Activated CD8-positive, alpha-beta memory T cell treated with anti-CD3 and anti-CD28 coated beads for 4 hours (primary cell): ENCODE measurements around the gene RGL2.
"Not testable (repeated sequence)": the region's sequence is repeated elsewhere in the genome, so short reads cannot be mapped to it uniquely, and the experiment has no call there.

Experiments used
- DNase-seq, 2 donors: peaks; one replicate each; pipeline ENCODE4 v3.0.0-alpha.2; 2020; ENCODE audit warnings: low read depth in 2 of 2

The RGL2 gene

GRCh38 chr6:33273924-33274902, 24.5 kb downstream of the RGL2 start:
- DNase-seq = no peak

- DNase-seq = no peak
Measured at GRCh38 chr6:33273129-33273923, 25.4 kb downstream of the RGL2 start.

GRCh38 chr6:33272275-33273128, 26.2 kb downstream of the RGL2 start:
- no peak for DNase-seq

- peak; percentile 81 to 88 for DNase-seq
Measured at GRCh38 chr6:33271468-33272274, 27.1 kb downstream of the RGL2 start, which contains the start of the genes RPS18 and VPS52. RPS18 (plus strand) TSS chr6:33272075; CDS start chr6:33272120, 45 bp downstream. VPS52 (minus strand) TSS chr6:33271876; CDS start chr6:33271675, 201 bp downstream.

GRCh38 chr6:33271117-33271467, 27.6 kb downstream of the RGL2 start:
- no peak for DNase-seq

GRCh38 chr6:33264015-33264414, 34.7 kb downstream of the RGL2 start:
- DNase-seq = no peak

- not testable (repeated sequence) for DNase-seq
Measured at GRCh38 chr6:33262490-33262889, 36.3 kb downstream of the RGL2 start.

GRCh38 chr6:33259032-33259431, 39.7 kb downstream of the RGL2 start:
- no peak for DNase-seq

- no peak for DNase-seq
Measured at GRCh38 chr6:33254591-33254990, 44.2 kb downstream of the RGL2 start.

- no peak for DNase-seq
Measured at GRCh38 chr6:33252759-33253158, 46.0 kb downstream of the RGL2 start.

GRCh38 chr6:33251395-33252012, 47.2 kb downstream of the RGL2 start:
- no peak for DNase-seq

GRCh38 chr6:33250731-33251130, 48.0 kb downstream of the RGL2 start:
- DNase-seq = no peak

GRCh38 chr6:33249732-33250630, 48.8 kb downstream of the RGL2 start:
- DNase-seq = no peak

- DNase-seq = peak; percentile 90
Measured at GRCh38 chr6:33248932-33249731, 49.6 kb downstream of the RGL2 start.

- DNase-seq = no peak
Measured at GRCh38 chr6:33248643-33248931, 50.2 kb downstream of the RGL2 start.

GRCh38 chr6:33247977-33248642, 50.6 kb downstream of the RGL2 start:
- DNase-seq = peak; percentile 84 to 85

GRCh38 chr6:33243476-33243875, 55.3 kb downstream of the RGL2 start:
- DNase-seq = no peak

GRCh38 chr6:33241968-33242367, 56.8 kb downstream of the RGL2 start:
- no peak for DNase-seq
